Keratinocyte (primary cell): ENCODE measurements around the gene EXOC4. TPM values are rescaled to one million over a fixed set of nuclear protein-coding genes. Genes with fewer than 3 reads are reported as not detected.

Experiments used
- DNase-seq: peaks from one replicate; pipeline ENCODE4 v3.0.0-alpha.2; 2011; ENCODE audit warnings: low read depth, missing footprints, low spot score
- FAIRE-seq: peaks from 2 replicates; lab custom pipeline; 2011; peaks lifted over from hg19 to GRCh38; lab: Jason Lieb, UNC
- H2AFZ ChIP-seq: 2 replicates; pipeline ENCODE4 v1.6.0; 2012; ENCODE audit warnings: low read length, control low read depth, inconsistent platforms; ENCODE audit not compliant: control insufficient read depth
- H3K27ac ChIP-seq: 2 replicates; pipeline ENCODE4 v1.5.1; 2011; ENCODE audit warnings: low read length; ENCODE audit not compliant: control insufficient read depth, insufficient read depth
- H3K27me3 ChIP-seq: 3 replicates; pipeline ENCODE4 v1.6.0; 2011; ENCODE audit warnings: low read length; ENCODE audit not compliant: control insufficient read depth, insufficient read depth; ENCODE audit errors: extremely low read depth
- H3K36me3 ChIP-seq, 2 experiments: 2 replicates in 1 of 2; 3 replicates in 1 of 2; pipeline ENCODE4 v1.5.1; 2011; ENCODE audit warnings: low read length in 2 of 2, mild to moderate bottlenecking in 1 of 2; ENCODE audit not compliant: control insufficient read depth in 2 of 2, insufficient read depth in 2 of 2; ENCODE audit errors: extremely low read depth in 1 of 2
- H3K4me1 ChIP-seq: 3 replicates; pipeline ENCODE4 v1.5.1; 2011; ENCODE audit warnings: low read length; ENCODE audit not compliant: control insufficient read depth, insufficient read depth; ENCODE audit errors: extremely low read depth
- H3K4me2 ChIP-seq: 3 replicates; pipeline ENCODE4 v1.6.0; 2011; ENCODE audit warnings: low read depth, low read length; ENCODE audit not compliant: control insufficient read depth, insufficient read depth; ENCODE audit errors: extremely low read depth
- H3K4me3 ChIP-seq, 3 experiments: fragments of 200-600 bp in 1 of 3; sonication (generic) in 1 of 3; 2 replicates in 2 of 3; 3 replicates in 1 of 3; pipeline ENCODE4 v1.5.1; 2011 to 2016; ENCODE audit warnings: low read length in 3 of 3, mild to moderate bottlenecking in 3 of 3, control low read depth in 2 of 3, inconsistent platforms in 1 of 3, low read depth in 1 of 3, mixed read lengths in 1 of 3, mixed run types in 1 of 3, moderate library complexity in 1 of 3; ENCODE audit not compliant: control insufficient read depth in 2 of 3, insufficient read depth in 2 of 3; ENCODE audit errors: extremely low read depth in 1 of 3
- H3K79me2 ChIP-seq: 2 replicates; pipeline ENCODE4 v1.6.0; 2012; ENCODE audit warnings: low read length; ENCODE audit not compliant: control insufficient read depth, insufficient read depth
- H3K9ac ChIP-seq: 3 replicates; pipeline ENCODE4 v1.6.0; 2011; ENCODE audit warnings: low read length; ENCODE audit not compliant: control insufficient read depth, insufficient read depth; ENCODE audit errors: extremely low read depth
- H3K9me1 ChIP-seq: 3 replicates; pipeline ENCODE4 v1.6.0; 2011; ENCODE audit warnings: low read length; ENCODE audit not compliant: control insufficient read depth, insufficient read depth; ENCODE audit errors: extremely low read depth
- H3K9me3 ChIP-seq: 2 replicates; pipeline ENCODE4 v1.5.1; 2012; ENCODE audit warnings: low read depth, low read length; ENCODE audit not compliant: control insufficient read depth
- H4K20me1 ChIP-seq: 3 replicates; pipeline ENCODE4 v1.6.0; 2011; ENCODE audit warnings: low read length; ENCODE audit not compliant: control insufficient read depth, insufficient read depth; ENCODE audit errors: extremely low read depth
- CTCF ChIP-seq, 3 experiments: IDR thresholded peaks in 1 of 3; conservative IDR thresholded peaks in 1 of 3; optimal IDR thresholded peaks in 1 of 3; 2 replicates in 2 of 3; 3 replicates in 1 of 3; pipeline versions ENCODE3 to v1.5.1; 2011; ENCODE audit warnings: low read length in 3 of 3, mild to moderate bottlenecking in 3 of 3, moderate library complexity in 2 of 3, control low read depth in 1 of 3, inconsistent platforms in 1 of 3; ENCODE audit not compliant: insufficient read depth in 2 of 3; ENCODE audit errors: extremely low read depth in 1 of 3
- EZH2 ChIP-seq: IDR thresholded peaks from one replicate; pipeline ENCODE4 v1.6.1; 2012; ENCODE audit warnings: inconsistent platforms, mild to moderate bottlenecking, low read length, moderate library complexity
- dilution Hi-C: fragments of 300-500 bp; cut with MboI; formaldehyde crosslinking; loops from one replicate; pipeline ENCODE4 v1.7.0; 2020; ENCODE audit warnings: low sequenced_read_pairs; ENCODE audit not compliant: extremely low pct_ligation_motif_present
- polyA plus RNA-seq, 5 experiments: library from polyadenylated mRNA; depleted of rRNA in 3 of 5; stranded (reverse) in 3 of 5; stranded (forward) in 1 of 5; unstranded in 1 of 5; fragments of >200 nt; gene quantifications; 1 replicate in 1 of 5; 2 replicates in 3 of 5; 3 replicates in 1 of 5; pipeline versions ENCODE4 v1.2.1 to v1.2.3, GENCODE V29; 2011 to 2012; ENCODE audit warnings: missing spikeins in 2 of 5, low read depth in 1 of 5, low replicate concordance in 1 of 5

EXOC4 gene
- polyA plus RNA-seq, 1 donor (not counting 4 experiments of a cell fraction or from before 2014, with no cell fraction given): 52.6 TPM

DNA sequence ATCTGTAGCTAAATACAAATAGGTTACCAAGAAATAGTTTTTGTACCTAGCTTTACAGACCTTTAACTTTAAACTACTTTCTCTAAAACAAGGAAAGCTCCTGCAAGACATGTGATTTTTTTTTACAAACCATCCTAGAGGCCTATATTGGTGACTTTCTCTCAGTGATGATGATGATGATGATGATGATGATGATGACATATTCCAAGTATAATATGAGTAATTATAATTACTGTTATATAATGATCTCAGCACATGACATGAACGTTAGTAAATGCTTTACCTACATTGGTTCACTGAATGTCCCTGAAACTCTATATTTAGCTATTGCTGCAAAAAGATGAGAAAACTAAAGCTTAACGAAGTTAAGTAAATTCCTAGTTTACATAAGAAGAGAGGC is 766.4 kb downstream of the EXOC4 start:
- FAIRE-seq (no peak), DNase-seq (no peak)
- dilution Hi-C loops: no loop called here
- Histone ChIP-seq H3K4me1 (no peaks in the 10 kb centered on the region), H3K27me3 (no peaks in the 10 kb centered on the region), H3K9ac (no peak overlapping the region), H3K79me2 (no peaks in the 10 kb centered on the region), H3K4me3 (no peak overlapping the region), H3K36me3 (no peaks in the 10 kb centered on the region), H3K27ac (no peak overlapping the region), H2AFZ (no peak overlapping the region), H3K9me1 (no peaks in the 10 kb centered on the region), H3K4me2 (no peak overlapping the region), H3K9me3 (no peaks in the 10 kb centered on the region), H4K20me1 (no peaks in the 10 kb centered on the region)
- TF ChIP-seq CTCF (optimal IDR thresholded peaks at IDR 0.05 in 1 of 3, IDR thresholded peaks at IDR 0.05 in 1 of 3, conservative IDR thresholded peaks at IDR 0.05 in 1 of 3; ENCODE audit: extremely low read depth in 1 of 3, insufficient read depth in 2 of 3, low read length in 3 of 3) (no peak), EZH2 (no peak)

- no peak overlapping the region for H3K27ac ChIP-seq
- H3K79me2 ChIP-seq: no peaks in the 10 kb centered on the region
- no peak overlapping the region for H3K9ac ChIP-seq
- no peaks in the 10 kb centered on the region for H3K9me3 ChIP-seq
- H4K20me1 ChIP-seq: no peaks in the 10 kb centered on the region
- dilution Hi-C loops: no loop called here
- H3K4me1 ChIP-seq: no peaks in the 10 kb centered on the region
- H2AFZ ChIP-seq: no peak overlapping the region
- no peak overlapping the region for H3K4me3 ChIP-seq
- no peaks in the 10 kb centered on the region for H3K27me3 ChIP-seq
- FAIRE-seq (no peak), DNase-seq (no peak)
- H3K9me1 ChIP-seq: no peaks in the 10 kb centered on the region
- no peaks in the 10 kb centered on the region for H3K36me3 ChIP-seq
- H3K4me2 ChIP-seq: no peak overlapping the region
- TF ChIP-seq CTCF (optimal IDR thresholded peaks at IDR 0.05 in 1 of 3, IDR thresholded peaks at IDR 0.05 in 1 of 3, conservative IDR thresholded peaks at IDR 0.05 in 1 of 3; ENCODE audit: extremely low read depth in 1 of 3, insufficient read depth in 2 of 3, low read length in 3 of 3): no peak
- no peak for TF ChIP-seq EZH2
Measured at GRCh38 chr7:134021836-134022235, 769.0 kb downstream of the EXOC4 start.
